NB4 (cell line): ENCODE results near the gene NISCH.

Experiments used
- POLR2A ChIP-seq: IDR thresholded peaks from 2 replicates; pipeline ENCODE4 v1.6.1; 2011; ENCODE audit warnings: mild to moderate bottlenecking; ENCODE audit not compliant: insufficient read length; ENCODE audit errors: extremely low read depth
- TF ChIP-seq, protein P1 (sequence below): IDR thresholded peaks from one replicate; pipeline ENCODE4 v1.5.1; 2012; ENCODE audit warnings: low read depth, low read length
- TF ChIP-seq, protein P2 (sequence below): IDR thresholded peaks from 2 replicates; pipeline ENCODE4 v1.6.1; 2011; ENCODE audit warnings: low read depth, low read length

DNA sequence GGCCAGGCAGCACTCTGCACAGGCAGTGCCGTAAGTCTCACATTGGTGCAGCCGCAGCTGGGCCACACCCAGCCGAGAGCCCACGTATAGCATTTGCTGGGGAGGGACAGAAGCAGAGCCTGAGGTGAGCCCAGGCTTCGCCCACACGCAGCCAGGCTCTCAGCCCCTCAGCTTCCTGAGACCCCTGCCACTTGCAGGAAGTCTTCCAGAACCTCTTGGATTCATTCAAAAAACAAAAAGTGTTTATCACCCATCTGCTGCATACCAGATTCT, 17.4 kb upstream of the NISCH start:
- TF ChIP-seq POLR2A = no peak
- TF ChIP-seq, protein P1, sequence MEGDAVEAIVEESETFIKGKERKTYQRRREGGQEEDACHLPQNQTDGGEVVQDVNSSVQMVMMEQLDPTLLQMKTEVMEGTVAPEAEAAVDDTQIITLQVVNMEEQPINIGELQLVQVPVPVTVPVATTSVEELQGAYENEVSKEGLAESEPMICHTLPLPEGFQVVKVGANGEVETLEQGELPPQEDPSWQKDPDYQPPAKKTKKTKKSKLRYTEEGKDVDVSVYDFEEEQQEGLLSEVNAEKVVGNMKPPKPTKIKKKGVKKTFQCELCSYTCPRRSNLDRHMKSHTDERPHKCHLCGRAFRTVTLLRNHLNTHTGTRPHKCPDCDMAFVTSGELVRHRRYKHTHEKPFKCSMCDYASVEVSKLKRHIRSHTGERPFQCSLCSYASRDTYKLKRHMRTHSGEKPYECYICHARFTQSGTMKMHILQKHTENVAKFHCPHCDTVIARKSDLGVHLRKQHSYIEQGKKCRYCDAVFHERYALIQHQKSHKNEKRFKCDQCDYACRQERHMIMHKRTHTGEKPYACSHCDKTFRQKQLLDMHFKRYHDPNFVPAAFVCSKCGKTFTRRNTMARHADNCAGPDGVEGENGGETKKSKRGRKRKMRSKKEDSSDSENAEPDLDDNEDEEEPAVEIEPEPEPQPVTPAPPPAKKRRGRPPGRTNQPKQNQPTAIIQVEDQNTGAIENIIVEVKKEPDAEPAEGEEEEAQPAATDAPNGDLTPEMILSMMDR = no peak
- TF ChIP-seq, protein P2, sequence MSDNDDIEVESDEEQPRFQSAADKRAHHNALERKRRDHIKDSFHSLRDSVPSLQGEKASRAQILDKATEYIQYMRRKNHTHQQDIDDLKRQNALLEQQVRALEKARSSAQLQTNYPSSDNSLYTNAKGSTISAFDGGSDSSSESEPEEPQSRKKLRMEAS = no peak
